Measurements from ENCODE around the gene AGMO.

Gene AGMO

GRCh38 chr7:15292138-15292537 is 269.7 kb downstream of the AGMO start:
- DNase-seq (ENCODE audit: insufficient read length, low spot score) (no peak), FAIRE-seq (no peak)
- no peak for TF ChIP-seq CTCF (IDR thresholded peaks at IDR 0.05; ENCODE audit: insufficient read depth, missing control alignments)

GRCh38 chr7:15291699-15292098 is 270.1 kb downstream of the AGMO start:
- TF ChIP-seq CTCF (IDR thresholded peaks at IDR 0.05; ENCODE audit: insufficient read depth, missing control alignments): no peak
- FAIRE-seq (no peak), DNase-seq (ENCODE audit: insufficient read length, low spot score) (no peak)

GRCh38 chr7:15288741-15289140 is 273.1 kb downstream of the AGMO start:
- DNase-seq (ENCODE audit: insufficient read length, low spot score) (no peak), FAIRE-seq (no peak)
- TF ChIP-seq CTCF (IDR thresholded peaks at IDR 0.05; ENCODE audit: insufficient read depth, missing control alignments): no peak

GRCh38 chr7:15284396-15284795 is 277.4 kb downstream of the AGMO start:
- no peak for TF ChIP-seq CTCF (IDR thresholded peaks at IDR 0.05; ENCODE audit: insufficient read depth, missing control alignments)

GRCh38 chr7:15280078-15280733 is 281.6 kb downstream of the AGMO start:
- no peak for TF ChIP-seq CTCF (IDR thresholded peaks at IDR 0.05; ENCODE audit: insufficient read depth, missing control alignments)
- no peak for FAIRE-seq

More at GRCh38 chr7:15284396-15284795, 277.4 kb downstream of the AGMO start:
- no peak for DNase-seq (ENCODE audit: insufficient read length, low spot score)
- no peak for FAIRE-seq

GRCh38 chr7:15279640-15280039 is 282.2 kb downstream of the AGMO start:
- TF ChIP-seq CTCF (IDR thresholded peaks at IDR 0.05; ENCODE audit: insufficient read depth, missing control alignments): no peak
- FAIRE-seq (no peak), DNase-seq (ENCODE audit: insufficient read length, low spot score) (no peak)

More at GRCh38 chr7:15280078-15280733, 281.6 kb downstream of the AGMO start:
- no peak for DNase-seq (ENCODE audit: insufficient read length, low spot score)

GRCh38 chr7:15257689-15258088 is 304.1 kb downstream of the AGMO start:
- FAIRE-seq: no peak

More at GRCh38 chr7:15257689-15258088, 304.1 kb downstream of the AGMO start:
- TF ChIP-seq CTCF (IDR thresholded peaks at IDR 0.05; ENCODE audit: insufficient read depth, missing control alignments): no peak
- no peak for DNase-seq (ENCODE audit: insufficient read length, low spot score)

Data from D721Med (cell line).